ENCODE data around the gene ZDHHC1.

The ZDHHC1 gene

GRCh38 chr16:67396159-67397035, 19.9 kb downstream of the ZDHHC1 start:
- H3K4me3 ChIP-seq (replicated peaks; ENCODE audit: low read depth, low read length) = no peak overlapping the region
- H3K36me3 ChIP-seq (ENCODE audit: control insufficient read depth, insufficient read depth, low read length) = no peaks in the 10 kb centered on the region
- no peaks in the 10 kb centered on the region; the same call in 1 of the 2 replicates for H3K27me3 ChIP-seq (replicated peaks; ENCODE audit: control insufficient read depth, insufficient read depth, low read length)
- TF ChIP-seq, protein P1, sequence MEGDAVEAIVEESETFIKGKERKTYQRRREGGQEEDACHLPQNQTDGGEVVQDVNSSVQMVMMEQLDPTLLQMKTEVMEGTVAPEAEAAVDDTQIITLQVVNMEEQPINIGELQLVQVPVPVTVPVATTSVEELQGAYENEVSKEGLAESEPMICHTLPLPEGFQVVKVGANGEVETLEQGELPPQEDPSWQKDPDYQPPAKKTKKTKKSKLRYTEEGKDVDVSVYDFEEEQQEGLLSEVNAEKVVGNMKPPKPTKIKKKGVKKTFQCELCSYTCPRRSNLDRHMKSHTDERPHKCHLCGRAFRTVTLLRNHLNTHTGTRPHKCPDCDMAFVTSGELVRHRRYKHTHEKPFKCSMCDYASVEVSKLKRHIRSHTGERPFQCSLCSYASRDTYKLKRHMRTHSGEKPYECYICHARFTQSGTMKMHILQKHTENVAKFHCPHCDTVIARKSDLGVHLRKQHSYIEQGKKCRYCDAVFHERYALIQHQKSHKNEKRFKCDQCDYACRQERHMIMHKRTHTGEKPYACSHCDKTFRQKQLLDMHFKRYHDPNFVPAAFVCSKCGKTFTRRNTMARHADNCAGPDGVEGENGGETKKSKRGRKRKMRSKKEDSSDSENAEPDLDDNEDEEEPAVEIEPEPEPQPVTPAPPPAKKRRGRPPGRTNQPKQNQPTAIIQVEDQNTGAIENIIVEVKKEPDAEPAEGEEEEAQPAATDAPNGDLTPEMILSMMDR (IDR thresholded peaks at IDR 0.05; ENCODE audit: insufficient read depth, low read length, poor library complexity, severe bottlenecking) = no peak
- no peak for DNase-seq (ENCODE audit: extremely low read depth, insufficient read length)

GRCh38 chr16:67395458-67396158, 20.7 kb downstream of the ZDHHC1 start:
- Histone ChIP-seq H3K4me3 (replicated peaks; ENCODE audit: low read depth, low read length) (no peak overlapping the region), H3K27me3 (replicated peaks; ENCODE audit: control insufficient read depth, insufficient read depth, low read length) (no peaks in the 10 kb centered on the region; the same call in 1 of the 2 replicates), H3K36me3 (ENCODE audit: control insufficient read depth, insufficient read depth, low read length) (no peaks in the 10 kb centered on the region)
- no peak for DNase-seq (ENCODE audit: extremely low read depth, insufficient read length)
- TF ChIP-seq, protein P1 (IDR thresholded peaks at IDR 0.05; ENCODE audit: insufficient read depth, low read length, poor library complexity, severe bottlenecking) = no peak

GRCh38 chr16:67395105-67395457, 21.2 kb downstream of the ZDHHC1 start:
- H3K4me3 ChIP-seq (replicated peaks; ENCODE audit: low read depth, low read length) = no peak overlapping the region
- no peaks in the 10 kb centered on the region; the same call in 1 of the 2 replicates for H3K27me3 ChIP-seq (replicated peaks; ENCODE audit: control insufficient read depth, insufficient read depth, low read length)
- no peaks in the 10 kb centered on the region for H3K36me3 ChIP-seq (ENCODE audit: control insufficient read depth, insufficient read depth, low read length)
- no peak for DNase-seq (ENCODE audit: extremely low read depth, insufficient read length)
- TF ChIP-seq, protein P1 (IDR thresholded peaks at IDR 0.05; ENCODE audit: insufficient read depth, low read length, poor library complexity, severe bottlenecking) = no peak

DNA sequence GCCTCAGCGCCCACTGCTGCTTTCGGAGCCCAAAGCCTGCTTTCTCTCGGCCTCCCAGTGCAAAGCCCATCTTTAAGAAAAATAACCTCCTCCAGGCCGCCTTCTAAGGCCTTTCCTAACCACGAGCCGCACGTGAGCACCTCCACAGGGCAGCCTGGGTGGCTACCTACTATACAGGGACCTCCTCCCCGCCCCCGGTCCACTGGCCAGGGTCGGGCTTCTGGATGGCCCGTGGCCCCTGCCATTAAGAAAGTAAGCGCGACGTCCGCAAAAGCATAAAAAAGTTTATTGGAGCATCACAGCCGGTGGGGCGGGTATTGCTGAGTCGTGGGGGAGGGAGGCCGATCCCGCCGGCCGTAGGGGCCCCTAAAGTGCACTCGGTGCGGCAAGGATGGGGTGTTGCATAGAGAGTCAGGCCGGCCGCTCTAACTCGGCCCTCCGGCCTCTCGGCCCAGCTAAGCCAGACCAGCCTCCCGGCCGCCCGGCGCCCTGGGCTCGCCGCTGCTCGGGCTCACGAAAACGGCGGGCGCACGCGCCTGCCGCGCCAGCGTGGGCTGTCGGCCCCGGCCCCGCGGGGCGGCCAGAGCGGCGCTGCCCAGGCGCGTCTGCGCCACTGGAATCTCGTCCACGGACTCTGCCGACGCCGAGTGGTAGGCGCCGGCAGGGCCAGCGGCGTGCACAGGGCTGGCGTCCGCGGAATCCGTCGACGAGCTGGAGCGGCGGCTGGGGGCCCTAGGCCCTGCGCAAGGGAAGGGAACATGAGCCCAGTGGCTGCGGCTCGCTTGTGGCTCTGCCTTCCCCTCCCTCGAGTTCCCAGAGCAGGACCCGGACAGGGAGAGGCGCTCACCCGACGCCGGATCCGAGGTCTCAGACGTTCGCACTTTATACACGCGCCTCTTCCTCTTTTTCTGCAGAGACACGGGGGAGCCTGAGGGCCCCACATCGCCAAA, 21.8 kb downstream of the ZDHHC1 start:
- H3K4me3 ChIP-seq (replicated peaks; ENCODE audit: low read depth, low read length) = no peak overlapping the region
- no peaks in the 10 kb centered on the region; the same call in 1 of the 2 replicates for H3K27me3 ChIP-seq (replicated peaks; ENCODE audit: control insufficient read depth, insufficient read depth, low read length)
- TF ChIP-seq, protein P1 (IDR thresholded peaks at IDR 0.05; ENCODE audit: insufficient read depth, low read length, poor library complexity, severe bottlenecking) = no peak
- DNase-seq (ENCODE audit: extremely low read depth, insufficient read length) = no peak
- no peaks in the 10 kb centered on the region for H3K36me3 ChIP-seq (ENCODE audit: control insufficient read depth, insufficient read depth, low read length)

DNA sequence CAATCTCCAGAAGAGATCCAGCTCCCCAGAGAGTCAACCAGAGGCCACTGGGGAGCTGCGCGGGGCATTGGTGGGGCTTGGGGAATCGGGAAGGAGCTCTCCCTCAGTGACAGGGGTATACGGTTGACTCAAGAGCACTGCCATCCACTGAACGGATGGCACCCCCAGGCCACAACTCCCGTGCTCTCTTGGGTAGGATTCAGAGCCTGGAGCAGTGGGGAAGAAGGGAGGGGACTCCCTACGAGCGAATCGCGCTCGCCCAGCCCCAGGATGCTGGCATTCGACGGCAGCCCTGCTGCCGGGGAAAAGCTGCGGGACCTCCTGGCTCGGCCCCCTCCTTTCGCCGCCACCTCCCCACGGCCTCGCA, 22.5 kb downstream of the ZDHHC1 start:
- TF ChIP-seq, protein P1 (IDR thresholded peaks at IDR 0.05; ENCODE audit: insufficient read depth, low read length, poor library complexity, severe bottlenecking) = no peak
- DNase-seq (ENCODE audit: extremely low read depth, insufficient read length) = no peak
- Histone ChIP-seq H3K4me3 (replicated peaks; ENCODE audit: low read depth, low read length) (no peak overlapping the region), H3K36me3 (ENCODE audit: control insufficient read depth, insufficient read depth, low read length) (no peaks in the 10 kb centered on the region), H3K27me3 (replicated peaks; ENCODE audit: control insufficient read depth, insufficient read depth, low read length) (no peaks in the 10 kb centered on the region; the same call in 1 of the 2 replicates)
